Measurements from ENCODE around the gene PMS1. TPM values are rescaled to one million over a fixed set of nuclear protein-coding genes. Genes with fewer than 3 reads are reported as not detected.
"Not testable (repeated sequence)": the region's sequence is repeated elsewhere in the genome, so short reads cannot be mapped to it uniquely, and the experiment has no call there.

PMS1 gene
- total RNA-seq, 1 donor = 17.8 TPM

- not testable (repeated sequence) for H3K9me3 ChIP-seq (ENCODE audit: low read depth, low read length); H3K27me3 ChIP-seq (ENCODE audit: insufficient read depth, low read length); H3K4me3 ChIP-seq (ENCODE audit: low read length); H3K4me1 ChIP-seq (ENCODE audit: insufficient read depth, low read length)
Measured at GRCh38 chr2:189834642-189835041, 50.4 kb downstream of the PMS1 start.

GRCh38 chr2:189835855-189836558 is 51.8 kb downstream of the PMS1 start:
- Histone ChIP-seq H3K4me3 (ENCODE audit: low read length) (no peak overlapping the region), H3K27me3 (ENCODE audit: insufficient read depth, low read length) (no peaks in the 10 kb centered on the region), H3K9me3 (ENCODE audit: low read depth, low read length) (no peaks in the 10 kb centered on the region), H3K4me1 (ENCODE audit: insufficient read depth, low read length) (no peaks in the 10 kb centered on the region)

GRCh38 chr2:189836644-189837043 is 52.4 kb downstream of the PMS1 start:
- Histone ChIP-seq H3K9me3 (ENCODE audit: low read depth, low read length) (no peaks in the 10 kb centered on the region), H3K4me1 (ENCODE audit: insufficient read depth, low read length) (no peaks in the 10 kb centered on the region), H3K4me3 (ENCODE audit: low read length) (no peak overlapping the region), H3K27me3 (ENCODE audit: insufficient read depth, low read length) (no peaks in the 10 kb centered on the region)

- Histone ChIP-seq H3K27me3 (ENCODE audit: insufficient read depth, low read length) (no peaks in the 10 kb centered on the region), H3K4me3 (ENCODE audit: low read length) (no peak overlapping the region), H3K4me1 (ENCODE audit: insufficient read depth, low read length) (no peaks in the 10 kb centered on the region), H3K9me3 (ENCODE audit: low read depth, low read length) (no peaks in the 10 kb centered on the region)
Measured at GRCh38 chr2:189837326-189837725, 53.1 kb downstream of the PMS1 start.

GRCh38 chr2:189841019-189841418 is 56.8 kb downstream of the PMS1 start:
- no peaks in the 10 kb centered on the region for H3K4me1 ChIP-seq (ENCODE audit: insufficient read depth, low read length)
- H3K9me3 ChIP-seq (ENCODE audit: low read depth, low read length) = no peaks in the 10 kb centered on the region
- no peak overlapping the region for H3K4me3 ChIP-seq (ENCODE audit: low read length)
- no peaks in the 10 kb centered on the region for H3K27me3 ChIP-seq (ENCODE audit: insufficient read depth, low read length)

GRCh38 chr2:189848276-189848675 is 64.0 kb downstream of the PMS1 start:
- Histone ChIP-seq H3K27me3 (ENCODE audit: insufficient read depth, low read length) (no peaks in the 10 kb centered on the region), H3K4me3 (ENCODE audit: low read length) (no peak overlapping the region), H3K4me1 (ENCODE audit: insufficient read depth, low read length) (no peaks in the 10 kb centered on the region), H3K9me3 (ENCODE audit: low read depth, low read length) (no peaks in the 10 kb centered on the region)

GRCh38 chr2:189849550-189849949 is 65.3 kb downstream of the PMS1 start:
- Histone ChIP-seq H3K4me1 (ENCODE audit: insufficient read depth, low read length) (no peaks in the 10 kb centered on the region), H3K4me3 (ENCODE audit: low read length) (no peak overlapping the region), H3K9me3 (ENCODE audit: low read depth, low read length) (no peaks in the 10 kb centered on the region), H3K27me3 (ENCODE audit: insufficient read depth, low read length) (no peaks in the 10 kb centered on the region)

- no peaks in the 10 kb centered on the region for H3K9me3 ChIP-seq (ENCODE audit: low read depth, low read length)
- no peak overlapping the region for H3K4me3 ChIP-seq (ENCODE audit: low read length)
- H3K4me1 ChIP-seq (ENCODE audit: insufficient read depth, low read length) = no peaks in the 10 kb centered on the region
- no peaks in the 10 kb centered on the region for H3K27me3 ChIP-seq (ENCODE audit: insufficient read depth, low read length)
Measured at GRCh38 chr2:189851174-189851826, 67.0 kb downstream of the PMS1 start.

- no peaks in the 10 kb centered on the region for H3K9me3 ChIP-seq (ENCODE audit: low read depth, low read length)
- H3K4me1 ChIP-seq (ENCODE audit: insufficient read depth, low read length) = no peaks in the 10 kb centered on the region
- H3K27me3 ChIP-seq (ENCODE audit: insufficient read depth, low read length) = no peaks in the 10 kb centered on the region
- H3K4me3 ChIP-seq (ENCODE audit: low read length) = no peak overlapping the region
Measured at GRCh38 chr2:189854187-189854586, 69.9 kb downstream of the PMS1 start.

GRCh38 chr2:189854940-189855339 is 70.7 kb downstream of the PMS1 start:
- H3K4me1 ChIP-seq (ENCODE audit: insufficient read depth, low read length) = no peaks in the 10 kb centered on the region
- H3K27me3 ChIP-seq (ENCODE audit: insufficient read depth, low read length) = no peaks in the 10 kb centered on the region
- H3K4me3 ChIP-seq (ENCODE audit: low read length) = no peak overlapping the region
- H3K9me3 ChIP-seq (ENCODE audit: low read depth, low read length) = no peaks in the 10 kb centered on the region

GRCh38 chr2:189858291-189858690 is 74.0 kb downstream of the PMS1 start:
- no peaks in the 10 kb centered on the region for H3K27me3 ChIP-seq (ENCODE audit: insufficient read depth, low read length)

GRCh38 chr2:189860161-189860560 is 75.9 kb downstream of the PMS1 start:
- Histone ChIP-seq H3K27me3 (ENCODE audit: insufficient read depth, low read length) (no peaks in the 10 kb centered on the region), H3K9me3 (ENCODE audit: low read depth, low read length) (no peaks in the 10 kb centered on the region), H3K4me1 (ENCODE audit: insufficient read depth, low read length) (no peaks in the 10 kb centered on the region), H3K4me3 (ENCODE audit: low read length) (no peak overlapping the region)

More at GRCh38 chr2:189858291-189858690, 74.0 kb downstream of the PMS1 start:
- Histone ChIP-seq H3K9me3 (ENCODE audit: low read depth, low read length) (no peaks in the 10 kb centered on the region), H3K4me3 (ENCODE audit: low read length) (no peak overlapping the region), H3K4me1 (ENCODE audit: insufficient read depth, low read length) (no peaks in the 10 kb centered on the region)

GRCh38 chr2:189862751-189863150 is 78.5 kb downstream of the PMS1 start:
- H3K27me3 ChIP-seq (ENCODE audit: insufficient read depth, low read length) = no peaks in the 10 kb centered on the region
- H3K4me3 ChIP-seq (ENCODE audit: low read length) = no peak overlapping the region
- H3K9me3 ChIP-seq (ENCODE audit: low read depth, low read length) = no peaks in the 10 kb centered on the region
- no peaks in the 10 kb centered on the region for H3K4me1 ChIP-seq (ENCODE audit: insufficient read depth, low read length)

- H3K4me1 ChIP-seq (ENCODE audit: insufficient read depth, low read length) = peaks cover 2% of the 10 kb centered on the region
- H3K27me3 ChIP-seq (ENCODE audit: insufficient read depth, low read length) = no peaks in the 10 kb centered on the region
- no peak overlapping the region for H3K4me3 ChIP-seq (ENCODE audit: low read length)
- no peaks in the 10 kb centered on the region for H3K9me3 ChIP-seq (ENCODE audit: low read depth, low read length)
Measured at GRCh38 chr2:189865826-189866225, 81.6 kb downstream of the PMS1 start.

GRCh38 chr2:189866296-189866695 is 82.0 kb downstream of the PMS1 start:
- Histone ChIP-seq H3K4me1 (ENCODE audit: insufficient read depth, low read length) (peaks cover 6% of the 10 kb centered on the region), H3K4me3 (ENCODE audit: low read length) (no peak overlapping the region)

GRCh38 chr2:189868896-189869295 is 84.6 kb downstream of the PMS1 start:
- no peak overlapping the region for H3K4me3 ChIP-seq (ENCODE audit: low read length)
- H3K27me3 ChIP-seq (ENCODE audit: insufficient read depth, low read length) = no peaks in the 10 kb centered on the region
- H3K9me3 ChIP-seq (ENCODE audit: low read depth, low read length) = no peaks in the 10 kb centered on the region
- H3K4me1 ChIP-seq (ENCODE audit: insufficient read depth, low read length) = peaks cover 7% of the 10 kb centered on the region

More at GRCh38 chr2:189866296-189866695, 82.0 kb downstream of the PMS1 start:
- Histone ChIP-seq H3K27me3 (ENCODE audit: insufficient read depth, low read length) (no peaks in the 10 kb centered on the region), H3K9me3 (ENCODE audit: low read depth, low read length) (no peaks in the 10 kb centered on the region)
